PC-3 (cell line): ENCODE measurements around the gene KDM3A. TPM values are rescaled to one million over a fixed set of nuclear protein-coding genes. Genes with fewer than 3 reads are reported as not detected.
A peak's percentile ranks its signal among the peaks of the same experiment; 100 is the strongest.

Source experiments
- ATAC-seq: fragments of 200-7000 bp; cut with Tn5 transposase; 2 replicates; pipeline ENCODE4 v1.9.1; 2020; ENCODE audit warnings: mild to moderate bottlenecking, moderate library complexity
- BruUV-seq: library from RNA; stranded (reverse); fragments of 400-500 nt; replicated peaks from 2 replicates; lab custom pipeline; 2021; lab: Mats Ljungman, UMichigan
- CTCF ChIA-PET: fragments of 300-600 bp; sonication (Branson Sonifier 250); formaldehyde crosslinking; loops from one replicate; lab custom pipeline; 2022; ENCODE audit warnings: antibody characterized with exemption; lab: Charles Lee
- POLR2A ChIA-PET: fragments of 300-600 bp; sonication (Branson Sonifier 250); formaldehyde crosslinking; loops from one replicate; lab custom pipeline; 2022; ENCODE audit warnings: antibody characterized with exemption; ENCODE audit not compliant: unreplicated experiment; lab: Charles Lee
- DNase-seq: peaks from one replicate; pipeline ENCODE4 v3.0.0-alpha.2; 2015
- H2AFZ ChIP-seq: fragments of 300-600 bp; sonication (generic); 2 replicates; pipeline ENCODE4 v1.6.0; 2016; ENCODE audit warnings: antibody characterized with exemption, low read length
- H3F3A ChIP-seq: fragments of 300-600 bp; sonication (generic); one replicate; pipeline ENCODE4 v1.6.0; 2017; ENCODE audit warnings: antibody characterized with exemption, low read length, control low read depth, mild to moderate bottlenecking; ENCODE audit not compliant: unreplicated experiment
- H3K27ac ChIP-seq: fragments of 300-600 bp; sonication (generic); 2 replicates; pipeline ENCODE4 v1.5.1; 2016; ENCODE audit warnings: mild to moderate bottlenecking, low read length
- H3K27me3 ChIP-seq: fragments of 300-600 bp; sonication (generic); 2 replicates; pipeline ENCODE4 v1.6.1; 2016; ENCODE audit warnings: low read length, mixed read lengths
- H3K36me3 ChIP-seq: fragments of 300-600 bp; sonication (generic); 2 replicates; pipeline ENCODE4 v1.6.1; 2016; ENCODE audit warnings: low read depth, mixed run types, low read length, mixed read lengths
- H3K4me1 ChIP-seq: fragments of 300-600 bp; sonication (generic); 2 replicates; pipeline ENCODE4 v1.5.1; 2016; ENCODE audit warnings: low read length; ENCODE audit not compliant: insufficient read depth
- H3K4me2 ChIP-seq: fragments of 300-600 bp; sonication (generic); 2 replicates; pipeline ENCODE4 v1.6.0; 2016; ENCODE audit warnings: low read length
- H3K4me3 ChIP-seq: fragments of 300-600 bp; sonication (generic); 2 replicates; pipeline ENCODE4 v1.5.1; 2016; ENCODE audit warnings: mild to moderate bottlenecking, low read length, mixed read lengths
- H3K79me2 ChIP-seq: fragments of 300-600 bp; sonication (generic); 2 replicates; pipeline ENCODE4 v1.6.1; 2017; ENCODE audit warnings: low read length, mixed read lengths
- H3K9ac ChIP-seq: fragments of 300-600 bp; sonication (generic); 2 replicates; pipeline ENCODE4 v1.6.0; 2016; ENCODE audit warnings: mild to moderate bottlenecking, low read length
- H3K9me2 ChIP-seq: fragments of 300-600 bp; sonication (generic); replicated peaks from 2 replicates; pipeline ENCODE4 v1.6.1; 2016; ENCODE audit warnings: mixed run types, low read length, mixed read lengths
- H3K9me3 ChIP-seq: fragments of 300-600 bp; sonication (generic); 2 replicates; pipeline ENCODE4 v1.6.1; 2016; ENCODE audit warnings: low read length, mixed read lengths
- H4K20me1 ChIP-seq: fragments of 300-600 bp; sonication (generic); 2 replicates; pipeline ENCODE4 v1.6.1; 2016; ENCODE audit warnings: low read length, mixed read lengths
- EZH2 ChIP-seq: fragments of 300-600 bp; sonication (generic); IDR thresholded peaks from one replicate; pipeline ENCODE4 v1.6.1; 2017; ENCODE audit warnings: antibody characterized with exemption, mild to moderate bottlenecking, low read length; ENCODE audit not compliant: unreplicated experiment
- EZH2phosphoT487 ChIP-seq: fragments of 300-600 bp; sonication (generic); IDR thresholded peaks from 2 replicates; pipeline ENCODE4 v1.6.1; 2018; ENCODE audit warnings: mild to moderate bottlenecking, antibody characterized with exemption, low read length, borderline replicate concordance
- intact Hi-C: fragments of 100-400 bp; cut with micrococcal nuclease; formaldehyde crosslinking; loops from 2 replicates; pipeline ENCODE4 v1.9.0; 2023
- total RNA-seq: library from RNA; depleted of rRNA; stranded (reverse); fragments of >200 nt; gene quantifications from 2 replicates; pipeline ENCODE4 v1.2.3, GENCODE V29; 2014
- TF ChIP-seq, protein P1 (sequence below): fragments of 300-600 bp; sonication (generic); conservative IDR thresholded peaks from 2 replicates; pipeline ENCODE4 v1.5.1; 2017; ENCODE audit warnings: antibody characterized with exemption, low read depth, mild to moderate bottlenecking, low read length

Gene KDM3A
- total RNA-seq, 1 experiment from 2014 or later = 32.2 TPM

DNA sequence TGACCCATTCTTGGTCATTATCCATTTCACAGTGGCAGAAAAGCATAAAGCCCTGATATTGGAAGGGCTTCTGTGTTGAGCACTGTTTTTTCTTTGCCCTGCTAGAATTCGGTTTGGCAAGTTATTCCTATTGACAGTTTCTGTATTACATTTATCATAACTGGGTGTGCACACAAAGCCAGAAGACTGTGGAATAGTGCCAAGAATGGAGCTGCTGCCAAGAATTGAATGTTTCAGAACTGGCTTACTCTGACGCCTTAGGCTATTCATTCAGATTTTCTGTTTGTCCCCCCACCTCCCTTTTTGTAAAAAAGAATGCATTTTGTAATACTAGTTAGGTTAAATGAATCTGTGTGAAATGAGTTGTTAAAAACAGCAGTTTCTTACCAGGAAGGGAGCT, 12.7 kb downstream of the KDM3A start:
- intact Hi-C loops = no loop called here
- Histone ChIP-seq H2AFZ (no peak overlapping the region), H3K4me1 (peaks cover 20% of the 10 kb centered on the region), H3F3A (no peaks in the 10 kb centered on the region), H4K20me1 (peaks cover 15% of the 10 kb centered on the region), H3K9me3 (no peaks in the 10 kb centered on the region), H3K27ac (peak overlapping the region; percentile 29; the same call in 1 of the 2 replicates), H3K36me3 (peaks cover 78% of the 10 kb centered on the region), H3K4me3 (no peak overlapping the region), H3K9ac (no peak overlapping the region), H3K4me2 (peak overlapping the region; percentile 42), H3K27me3 (no peaks in the 10 kb centered on the region), H3K79me2 (peaks cover 33% of the 10 kb centered on the region), H3K9me2 (no peaks in the 10 kb centered on the region)
- peak; percentile 97 for DNase-seq
- ChIA-PET POLR2A (interaction anchor here (0.8 kb wide), 1 partner anchor 11 kb away, joined by 7 read pairs; no protein-coding TSS in a partner anchor), CTCF (no interaction called here)
- ATAC-seq = peak; percentile 86
- no TSS peak for BruUV-seq
- TF ChIP-seq EZH2phosphoT487 (no peak), EZH2 (no peak)
- TF ChIP-seq, protein P1, sequence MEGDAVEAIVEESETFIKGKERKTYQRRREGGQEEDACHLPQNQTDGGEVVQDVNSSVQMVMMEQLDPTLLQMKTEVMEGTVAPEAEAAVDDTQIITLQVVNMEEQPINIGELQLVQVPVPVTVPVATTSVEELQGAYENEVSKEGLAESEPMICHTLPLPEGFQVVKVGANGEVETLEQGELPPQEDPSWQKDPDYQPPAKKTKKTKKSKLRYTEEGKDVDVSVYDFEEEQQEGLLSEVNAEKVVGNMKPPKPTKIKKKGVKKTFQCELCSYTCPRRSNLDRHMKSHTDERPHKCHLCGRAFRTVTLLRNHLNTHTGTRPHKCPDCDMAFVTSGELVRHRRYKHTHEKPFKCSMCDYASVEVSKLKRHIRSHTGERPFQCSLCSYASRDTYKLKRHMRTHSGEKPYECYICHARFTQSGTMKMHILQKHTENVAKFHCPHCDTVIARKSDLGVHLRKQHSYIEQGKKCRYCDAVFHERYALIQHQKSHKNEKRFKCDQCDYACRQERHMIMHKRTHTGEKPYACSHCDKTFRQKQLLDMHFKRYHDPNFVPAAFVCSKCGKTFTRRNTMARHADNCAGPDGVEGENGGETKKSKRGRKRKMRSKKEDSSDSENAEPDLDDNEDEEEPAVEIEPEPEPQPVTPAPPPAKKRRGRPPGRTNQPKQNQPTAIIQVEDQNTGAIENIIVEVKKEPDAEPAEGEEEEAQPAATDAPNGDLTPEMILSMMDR = no peak

DNA sequence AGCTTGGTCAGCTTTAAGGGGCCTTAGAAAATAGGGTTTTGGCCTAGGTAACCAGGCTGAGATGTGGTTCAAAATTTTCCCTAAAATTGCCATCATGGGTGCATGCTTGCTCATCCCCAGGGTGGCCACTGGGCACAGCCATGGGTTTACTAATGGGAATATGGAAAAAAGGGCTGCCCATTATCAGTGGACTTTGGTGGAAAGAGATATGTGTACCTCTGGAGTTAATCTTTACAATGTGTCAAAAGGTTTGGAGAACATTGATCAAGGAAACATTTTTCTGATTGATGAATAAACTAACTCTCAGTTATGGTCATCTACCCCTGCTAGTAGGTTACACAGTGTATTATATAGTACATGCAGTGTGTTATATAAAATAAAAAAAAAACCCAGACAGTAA, 13.1 kb downstream of the KDM3A start:
- Histone ChIP-seq H3K79me2 (peaks cover 29% of the 10 kb centered on the region), H3K4me2 (peak overlapping the region; percentile 42)
- BruUV-seq = no TSS peak

DNA sequence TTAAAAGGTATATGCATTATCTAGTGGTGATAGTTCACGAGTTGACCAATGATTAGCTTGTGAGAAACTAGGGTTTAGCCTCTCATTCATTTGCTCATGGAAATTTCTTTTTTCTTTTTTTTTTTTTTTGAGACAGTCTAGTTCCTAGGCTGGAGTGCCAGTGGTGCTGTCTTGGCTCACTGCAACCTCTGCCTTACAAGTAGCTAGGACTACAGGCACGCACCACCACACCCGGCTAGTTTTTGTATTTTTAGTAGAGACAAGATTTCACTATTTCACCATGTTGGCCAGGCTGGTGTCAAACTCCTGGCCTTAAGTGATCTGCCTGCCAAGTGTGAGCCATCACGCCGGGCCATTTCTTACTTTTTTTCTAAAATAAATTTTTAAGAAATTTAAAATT, 14.0 kb downstream of the KDM3A start:
- Histone ChIP-seq H3K9me2 (no peaks in the 10 kb centered on the region), H3K79me2 (peaks cover 19% of the 10 kb centered on the region), H3K4me2 (no peak overlapping the region), H3K9ac (no peak overlapping the region), H3K4me3 (no peak overlapping the region), H3F3A (no peaks in the 10 kb centered on the region), H3K36me3 (peaks cover 76% of the 10 kb centered on the region), H3K27ac (no peak overlapping the region), H3K27me3 (no peaks in the 10 kb centered on the region), H3K4me1 (peaks cover 20% of the 10 kb centered on the region), H4K20me1 (peaks cover 12% of the 10 kb centered on the region), H3K9me3 (no peaks in the 10 kb centered on the region), H2AFZ (no peak overlapping the region)
- DNase-seq (no peak), ATAC-seq (no peak)
- ChIA-PET POLR2A (no interaction called here), CTCF (no interaction called here)
- intact Hi-C loops = no loop called here
- TF ChIP-seq EZH2 (no peak), EZH2phosphoT487 (no peak)
- TF ChIP-seq, protein P1 = no peak
- BruUV-seq = no TSS peak

More for the DNA sequence above, 13.1 kb downstream of the KDM3A start:
- Histone ChIP-seq H2AFZ (no peak overlapping the region), H3K4me1 (peaks cover 20% of the 10 kb centered on the region), H3F3A (no peaks in the 10 kb centered on the region), H4K20me1 (peaks cover 12% of the 10 kb centered on the region), H3K9ac (no peak overlapping the region), H3K9me3 (no peaks in the 10 kb centered on the region), H3K27ac (peak overlapping the region; percentile 29; the same call in 1 of the 2 replicates), H3K9me2 (no peaks in the 10 kb centered on the region), H3K4me3 (no peak overlapping the region), H3K36me3 (peaks cover 79% of the 10 kb centered on the region), H3K27me3 (no peaks in the 10 kb centered on the region)
- no peak for TF ChIP-seq EZH2phosphoT487
- no peak; the same call in 1 of the 2 replicates for ATAC-seq
- ChIA-PET POLR2A (interaction anchor here (0.8 kb wide), 1 partner anchor 12 kb away, joined by 7 read pairs; no protein-coding TSS in a partner anchor), CTCF (no interaction called here)
- no peak for DNase-seq
- intact Hi-C loops = no loop called here
